Measurements from ENCODE around the gene GRIA1.
A peak's percentile ranks its signal among the peaks of the same experiment; 100 is the strongest.

Gene GRIA1

DNA sequence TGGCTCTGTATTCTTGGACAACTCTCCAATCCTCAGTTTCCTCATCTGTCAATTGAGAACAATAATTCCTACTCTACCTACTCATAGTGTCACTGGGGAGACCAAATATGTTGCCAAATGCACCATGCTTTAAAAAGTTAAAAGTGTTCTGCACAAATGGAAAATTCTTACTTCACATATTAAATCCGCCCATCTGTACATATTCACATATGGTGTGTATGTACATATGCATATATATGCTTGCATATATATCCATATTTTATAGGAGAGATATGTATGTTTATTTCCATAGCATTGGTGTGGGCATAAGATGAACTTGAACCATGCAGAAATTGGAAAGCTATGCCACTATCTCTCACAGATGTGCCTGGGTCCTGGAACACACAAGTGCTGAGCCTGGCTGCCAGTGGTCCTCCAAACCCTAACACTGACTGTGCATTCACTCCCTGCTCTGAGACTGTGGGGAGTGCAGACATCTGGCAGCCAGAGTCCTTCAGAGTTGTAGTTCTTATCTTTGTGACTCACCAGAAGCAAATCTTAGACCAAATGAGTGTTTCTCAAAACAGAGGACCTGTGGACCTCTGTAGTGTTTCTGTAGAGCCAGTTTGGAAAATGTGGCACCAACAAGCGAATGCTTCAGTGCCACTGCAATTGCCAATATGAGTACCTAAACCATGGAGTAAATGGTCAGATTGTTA lies 168.7 kb downstream of the GRIA1 start:
- TF ChIP-seq, protein P1, sequence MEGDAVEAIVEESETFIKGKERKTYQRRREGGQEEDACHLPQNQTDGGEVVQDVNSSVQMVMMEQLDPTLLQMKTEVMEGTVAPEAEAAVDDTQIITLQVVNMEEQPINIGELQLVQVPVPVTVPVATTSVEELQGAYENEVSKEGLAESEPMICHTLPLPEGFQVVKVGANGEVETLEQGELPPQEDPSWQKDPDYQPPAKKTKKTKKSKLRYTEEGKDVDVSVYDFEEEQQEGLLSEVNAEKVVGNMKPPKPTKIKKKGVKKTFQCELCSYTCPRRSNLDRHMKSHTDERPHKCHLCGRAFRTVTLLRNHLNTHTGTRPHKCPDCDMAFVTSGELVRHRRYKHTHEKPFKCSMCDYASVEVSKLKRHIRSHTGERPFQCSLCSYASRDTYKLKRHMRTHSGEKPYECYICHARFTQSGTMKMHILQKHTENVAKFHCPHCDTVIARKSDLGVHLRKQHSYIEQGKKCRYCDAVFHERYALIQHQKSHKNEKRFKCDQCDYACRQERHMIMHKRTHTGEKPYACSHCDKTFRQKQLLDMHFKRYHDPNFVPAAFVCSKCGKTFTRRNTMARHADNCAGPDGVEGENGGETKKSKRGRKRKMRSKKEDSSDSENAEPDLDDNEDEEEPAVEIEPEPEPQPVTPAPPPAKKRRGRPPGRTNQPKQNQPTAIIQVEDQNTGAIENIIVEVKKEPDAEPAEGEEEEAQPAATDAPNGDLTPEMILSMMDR (IDR thresholded peaks at IDR 0.05; ENCODE audit: low read depth, low read length), result no peak
- DNase-seq (ENCODE audit: extremely low read depth, low read depth), result peak; percentile 19

DNA sequence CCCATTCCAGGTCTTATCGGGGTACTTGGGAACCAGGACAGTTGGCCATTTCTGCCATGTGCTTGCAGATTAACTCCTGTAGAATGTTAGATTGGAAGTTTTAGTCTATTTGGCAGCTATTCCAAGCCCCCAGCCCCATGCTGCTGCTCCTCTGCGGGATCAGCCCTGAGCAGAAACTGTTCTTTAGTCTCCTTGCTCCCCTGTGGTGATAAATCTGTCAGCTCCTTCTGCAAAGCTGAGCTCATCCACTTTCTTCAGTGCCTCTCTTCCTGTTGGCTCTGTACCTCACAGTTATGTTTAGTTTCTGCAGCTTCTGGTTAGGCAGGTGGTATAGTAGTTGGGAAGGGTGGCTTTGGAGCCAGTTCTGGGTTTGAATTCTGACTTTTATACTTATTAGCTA lies 170.4 kb downstream of the GRIA1 start:
- TF ChIP-seq, protein P1 (IDR thresholded peaks at IDR 0.05; ENCODE audit: low read depth, low read length), result no peak
- no peak for DNase-seq (ENCODE audit: extremely low read depth, low read depth)

DNA sequence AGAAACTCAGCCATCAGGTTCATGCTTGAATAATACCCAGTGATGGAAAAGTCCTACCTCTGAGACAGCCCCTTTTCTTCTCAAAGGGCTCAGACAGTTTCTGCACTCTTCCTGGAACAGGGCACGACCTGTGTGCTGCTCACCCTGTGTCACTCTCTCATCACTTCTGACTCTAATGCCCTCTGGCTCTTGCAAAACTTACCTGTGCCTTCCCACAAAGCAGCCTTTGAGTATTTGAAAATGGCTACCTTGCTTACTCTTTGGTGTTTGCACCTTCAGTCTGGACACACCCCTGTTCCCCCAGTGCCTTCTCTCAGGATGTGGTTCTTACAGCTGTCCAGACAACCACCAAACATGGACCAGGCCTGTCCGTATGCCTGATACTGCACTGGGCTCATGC lies 171.4 kb downstream of the GRIA1 start:
- TF ChIP-seq, protein P1 (IDR thresholded peaks at IDR 0.05; ENCODE audit: low read depth, low read length), result no peak

DNA sequence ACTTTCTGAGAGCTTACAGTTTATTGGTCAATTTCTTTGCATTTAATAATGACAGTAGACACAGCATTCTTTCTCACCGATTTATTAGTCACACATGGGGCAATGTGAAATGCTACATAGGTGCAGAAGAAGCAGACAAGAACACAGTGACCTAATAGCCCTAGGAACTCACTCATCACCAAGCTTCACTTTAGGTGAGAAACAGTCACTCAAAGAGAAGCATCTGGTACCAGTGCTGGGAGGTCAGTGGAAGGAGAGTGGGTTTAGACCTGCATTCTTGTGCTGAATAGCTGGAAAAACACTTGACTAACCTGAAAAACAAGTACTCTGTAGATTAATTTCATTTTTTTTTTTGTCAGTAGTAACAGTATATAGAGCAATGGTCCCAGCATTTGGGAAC lies 179.6 kb downstream of the GRIA1 start:
- no peak for DNase-seq (ENCODE audit: extremely low read depth, low read depth)
- TF ChIP-seq, protein P1 (IDR thresholded peaks at IDR 0.05; ENCODE audit: low read depth, low read length), result no peak

More for the DNA sequence above, 171.4 kb downstream of the GRIA1 start:
- DNase-seq (ENCODE audit: extremely low read depth, low read depth), result no peak

DNA sequence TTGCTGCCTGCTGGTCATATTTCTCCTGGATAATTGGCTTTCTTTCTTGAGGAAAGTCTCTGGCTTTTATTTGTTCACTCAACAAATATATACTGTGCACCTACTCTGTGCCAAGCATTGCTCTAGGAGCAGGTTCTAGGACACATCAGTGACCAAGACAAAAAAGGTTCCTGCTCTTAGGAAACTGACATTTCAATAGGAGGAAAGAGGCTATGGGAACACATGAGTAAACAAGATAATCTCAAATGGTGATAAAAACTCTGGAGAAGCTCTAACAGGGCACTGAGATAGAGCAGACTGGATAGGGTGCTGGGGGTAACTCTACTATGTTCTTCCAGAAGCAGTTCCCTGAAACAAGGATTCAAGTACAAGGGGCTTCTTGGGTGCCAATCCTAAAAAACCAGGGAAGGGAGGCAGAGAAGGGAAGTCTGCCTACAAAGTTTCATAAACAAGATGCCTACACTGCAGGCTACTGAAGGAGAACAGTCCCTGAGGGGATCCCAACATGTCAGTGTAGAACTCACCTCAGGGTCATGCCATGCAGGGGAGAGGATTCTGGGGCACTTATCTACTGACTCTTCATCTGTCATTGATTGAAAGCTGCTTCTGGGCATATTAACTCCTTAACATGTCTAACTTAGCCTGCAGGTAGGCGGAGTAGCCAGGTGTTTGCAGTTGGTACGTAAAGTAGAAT lies 181.3 kb downstream of the GRIA1 start:
- no peak for DNase-seq (ENCODE audit: extremely low read depth, low read depth)
- TF ChIP-seq, protein P1 (IDR thresholded peaks at IDR 0.05; ENCODE audit: low read depth, low read length), result no peak

DNA sequence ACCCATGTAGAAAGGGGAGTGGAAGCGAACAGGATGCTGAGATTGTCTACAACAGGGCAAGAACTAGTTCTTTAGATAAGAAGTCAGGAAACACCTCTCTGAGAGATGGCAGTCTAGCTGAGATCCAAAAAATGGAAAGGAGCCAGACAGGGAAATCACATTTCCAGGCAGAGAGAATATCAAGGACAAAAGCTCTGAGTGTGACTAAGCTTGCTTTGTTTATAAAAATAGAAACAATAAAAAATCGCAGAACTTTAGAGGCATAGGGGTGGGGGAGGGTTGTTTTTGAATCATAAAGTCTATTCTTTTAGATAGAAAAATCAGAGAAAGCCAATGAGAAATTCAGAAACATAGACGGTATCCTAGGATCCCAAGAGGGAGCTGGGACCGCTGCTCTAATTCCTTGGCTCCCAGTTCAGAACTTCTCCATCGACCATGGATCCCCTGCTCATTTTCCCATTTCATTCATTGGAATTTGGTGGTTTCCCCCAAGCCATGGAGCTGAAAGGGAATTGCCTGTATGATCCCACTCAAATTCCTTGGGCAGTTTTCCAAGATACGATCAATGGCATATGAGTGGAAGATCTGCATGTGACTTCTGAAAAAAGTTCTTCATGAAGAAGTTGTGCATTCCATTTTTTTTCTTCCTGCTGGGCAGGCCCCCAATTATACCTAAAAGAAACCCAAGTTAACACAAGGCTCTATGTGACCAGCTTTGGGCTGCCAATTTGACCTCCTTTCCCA lies 182.0 kb downstream of the GRIA1 start:
- TF ChIP-seq, protein P1 (IDR thresholded peaks at IDR 0.05; ENCODE audit: low read depth, low read length), result no peak
- DNase-seq (ENCODE audit: extremely low read depth, low read depth), result no peak

DNA sequence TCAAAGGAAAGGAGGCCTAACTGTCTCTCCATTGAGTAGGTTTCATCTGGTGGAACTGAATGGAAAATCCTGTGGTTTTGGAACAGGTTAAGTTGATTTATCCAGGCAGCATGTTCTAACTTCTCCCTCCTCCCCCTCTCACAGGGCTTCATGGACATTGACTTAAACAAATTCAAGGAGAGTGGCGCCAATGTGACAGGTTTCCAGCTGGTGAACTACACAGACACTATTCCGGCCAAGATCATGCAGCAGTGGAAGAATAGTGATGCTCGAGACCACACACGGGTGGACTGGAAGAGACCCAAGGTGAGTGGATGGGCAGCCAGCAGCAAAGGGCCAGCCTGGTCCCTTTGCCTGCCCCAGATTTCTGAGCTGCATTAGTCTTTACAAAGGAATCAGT lies 183.9 kb downstream of the GRIA1 start:
- no peak for DNase-seq (ENCODE audit: extremely low read depth, low read depth)
- TF ChIP-seq, protein P1 (IDR thresholded peaks at IDR 0.05; ENCODE audit: low read depth, low read length), result no peak
